Measurements from ENCODE around the gene PSRC1. TPM values are rescaled to one million over a fixed set of nuclear protein-coding genes. Genes with fewer than 3 reads are reported as not detected.

The PSRC1 gene
- total RNA-seq, 4 donors from 2014 or later, result 3.8 to 11.4 (median 7.5) TPM

GRCh38 chr1:109269212-109269980, 13.5 kb downstream of the PSRC1 start:
- Histone ChIP-seq H3K27ac (no peak overlapping the region), H3K27me3 (no peaks in the 10 kb centered on the region), H3K36me3 (no peaks in the 10 kb centered on the region), H3K4me1 (no peaks in the 10 kb centered on the region), H3K4me3 (no peak overlapping the region), H3K9me3 (no peaks in the 10 kb centered on the region)
- TF ChIP-seq, protein P1, sequence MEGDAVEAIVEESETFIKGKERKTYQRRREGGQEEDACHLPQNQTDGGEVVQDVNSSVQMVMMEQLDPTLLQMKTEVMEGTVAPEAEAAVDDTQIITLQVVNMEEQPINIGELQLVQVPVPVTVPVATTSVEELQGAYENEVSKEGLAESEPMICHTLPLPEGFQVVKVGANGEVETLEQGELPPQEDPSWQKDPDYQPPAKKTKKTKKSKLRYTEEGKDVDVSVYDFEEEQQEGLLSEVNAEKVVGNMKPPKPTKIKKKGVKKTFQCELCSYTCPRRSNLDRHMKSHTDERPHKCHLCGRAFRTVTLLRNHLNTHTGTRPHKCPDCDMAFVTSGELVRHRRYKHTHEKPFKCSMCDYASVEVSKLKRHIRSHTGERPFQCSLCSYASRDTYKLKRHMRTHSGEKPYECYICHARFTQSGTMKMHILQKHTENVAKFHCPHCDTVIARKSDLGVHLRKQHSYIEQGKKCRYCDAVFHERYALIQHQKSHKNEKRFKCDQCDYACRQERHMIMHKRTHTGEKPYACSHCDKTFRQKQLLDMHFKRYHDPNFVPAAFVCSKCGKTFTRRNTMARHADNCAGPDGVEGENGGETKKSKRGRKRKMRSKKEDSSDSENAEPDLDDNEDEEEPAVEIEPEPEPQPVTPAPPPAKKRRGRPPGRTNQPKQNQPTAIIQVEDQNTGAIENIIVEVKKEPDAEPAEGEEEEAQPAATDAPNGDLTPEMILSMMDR (IDR thresholded peaks at IDR 0.05), result no peak
- TF ChIP-seq POLR2A (IDR thresholded peaks at IDR 0.05), result no peak
- DNase-seq, result no peak
- intact Hi-C loops (cut with DNase I; ENCODE audit: low total_unique reads), result no loop called here

- H3K36me3 ChIP-seq, result no peaks in the 10 kb centered on the region
- no peaks in the 10 kb centered on the region for H3K27me3 ChIP-seq
- no peaks in the 10 kb centered on the region for H3K4me1 ChIP-seq
- TF ChIP-seq, protein P1 (IDR thresholded peaks at IDR 0.05), result no peak
- TF ChIP-seq POLR2A (IDR thresholded peaks at IDR 0.05), result no peak
- intact Hi-C loops (cut with DNase I; ENCODE audit: low total_unique reads), result no loop called here
- no peak overlapping the region for H3K27ac ChIP-seq
- no peak for DNase-seq
- H3K9me3 ChIP-seq, result no peaks in the 10 kb centered on the region
- no peak overlapping the region for H3K4me3 ChIP-seq
Measured at GRCh38 chr1:109268431-109269211, 14.3 kb downstream of the PSRC1 start.

DNA sequence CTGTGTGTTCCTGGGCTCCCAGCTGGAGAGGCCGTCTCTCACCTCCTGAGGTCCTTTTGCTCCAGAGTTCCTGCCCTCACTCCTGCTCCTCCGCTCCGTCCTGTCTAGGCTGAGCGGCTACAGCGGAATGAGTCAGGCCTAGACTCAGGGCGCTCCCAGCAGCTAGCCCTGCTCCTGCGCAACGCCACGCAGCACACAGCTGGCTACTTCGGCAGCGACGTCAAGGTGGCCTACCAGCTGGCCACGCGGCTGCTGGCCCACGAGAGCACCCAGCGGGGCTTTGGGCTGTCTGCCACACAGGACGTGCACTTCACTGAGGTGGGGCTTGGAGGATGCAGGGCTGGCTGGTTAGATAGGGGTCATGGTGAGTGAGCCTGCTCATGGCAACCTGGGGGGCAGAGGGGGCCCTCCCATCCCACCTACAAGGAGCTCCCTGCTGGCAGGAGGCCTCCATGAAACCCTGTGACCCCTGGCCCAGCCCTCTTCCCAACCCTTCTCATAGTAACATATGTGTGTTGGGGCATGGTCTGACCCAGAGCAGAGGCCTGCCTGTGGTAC, 15.1 kb downstream of the PSRC1 start:
- H3K36me3 ChIP-seq, result no peaks in the 10 kb centered on the region
- intact Hi-C loops (cut with DNase I; ENCODE audit: low total_unique reads), result no loop called here

DNA sequence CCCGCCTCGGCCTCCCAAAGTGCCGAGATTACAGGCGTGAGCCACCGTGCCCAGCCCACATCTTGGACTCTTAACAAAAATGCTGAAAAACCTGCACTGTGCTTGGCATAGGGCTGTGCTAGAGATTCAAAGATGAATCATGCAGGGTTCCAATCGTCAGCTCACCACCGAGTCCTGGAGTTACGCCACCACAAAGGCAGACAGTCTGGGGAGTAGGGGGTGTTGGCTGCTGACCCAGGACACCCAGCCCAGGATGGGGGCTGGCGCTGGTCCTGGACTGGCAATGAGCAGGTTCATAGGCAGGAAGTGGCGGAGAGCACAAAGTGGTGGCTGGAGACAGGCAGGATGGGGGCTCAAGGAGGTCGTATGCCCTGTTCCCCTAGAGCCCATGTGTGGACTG, 16.0 kb downstream of the PSRC1 start:
- H3K27me3 ChIP-seq, result no peaks in the 10 kb centered on the region
- H3K36me3 ChIP-seq, result no peaks in the 10 kb centered on the region
- no peak overlapping the region for H3K4me3 ChIP-seq
- intact Hi-C loops (cut with DNase I; ENCODE audit: low total_unique reads), result no loop called here
- TF ChIP-seq, protein P1 (IDR thresholded peaks at IDR 0.05), result no peak
- no peak for TF ChIP-seq POLR2A (IDR thresholded peaks at IDR 0.05)
- H3K4me1 ChIP-seq, result no peaks in the 10 kb centered on the region
- no peaks in the 10 kb centered on the region for H3K9me3 ChIP-seq
- H3K27ac ChIP-seq, result no peak overlapping the region
- DNase-seq, result no peak

More for the DNA sequence above, 15.1 kb downstream of the PSRC1 start:
- Histone ChIP-seq H3K9me3 (no peaks in the 10 kb centered on the region), H3K27ac (no peak overlapping the region), H3K4me1 (no peaks in the 10 kb centered on the region), H3K4me3 (no peak overlapping the region), H3K27me3 (no peaks in the 10 kb centered on the region)
- DNase-seq, result no peak
- TF ChIP-seq, protein P1 (IDR thresholded peaks at IDR 0.05), result no peak
- TF ChIP-seq POLR2A (IDR thresholded peaks at IDR 0.05), result no peak

Data from uterus (tissue), 4 donors.